HepG2 (cell line): ENCODE data around the gene NFE2L3. TPM values are rescaled to one million over a fixed set of nuclear protein-coding genes. Genes with fewer than 3 reads are reported as not detected.

Experiments
- ATAC-seq: fragments of 200-7000 bp; cut with Tn5 transposase; 3 replicates; pipeline ENCODE4 v1.9.1; 2020; ENCODE audit warnings: mild to moderate bottlenecking, moderate library complexity
- BruUV-seq: library from RNA; stranded (reverse); fragments of 400-500 nt; replicated peaks from 2 replicates; lab custom pipeline; 2021; lab: Mats Ljungman, UMichigan
- CTCF ChIA-PET: fragments of 300-600 bp; formaldehyde crosslinking; extraction: SDS; loops from one replicate; lab custom pipeline; 2021; ENCODE audit warnings: low total read pairs, inconsistent platforms, low intra/inter-chr PET ratio; lab: Yijun Ruan, JAX
- POLR2A ChIA-PET: fragments of 350-600 bp; sonication (Branson Sonifier 250); formaldehyde crosslinking; loops from one replicate; lab custom pipeline; 2020; ENCODE audit warnings: antibody characterized with exemption, inconsistent platforms; lab: Yijun Ruan, JAX
- DNase-seq: peaks from one replicate; pipeline ENCODE4 v3.0.0-alpha.2; 2015; ENCODE audit warnings: low spot score
- FAIRE-seq: peaks from 3 replicates; lab custom pipeline; 2011; peaks lifted over from hg19 to GRCh38; lab: Jason Lieb, UNC
- H2AFZ ChIP-seq: one replicate; pipeline ENCODE4 v1.6.1; 2011; ENCODE audit warnings: low read length, inconsistent platforms
- H3K27ac ChIP-seq: fragments of 300-600 bp; 3 replicates; pipeline ENCODE4 v1.8.0; 2011; ENCODE audit warnings: mixed run types, mild to moderate bottlenecking, mixed read lengths, low read length, inconsistent platforms; ENCODE audit not compliant: insufficient read depth; ENCODE audit errors: extremely low read length
- H3K27me3 ChIP-seq, 2 experiments: fragments of 200-600 bp in 1 of 2; 2 replicates in 1 of 2; 3 replicates in 1 of 2; pipeline versions ENCODE4 v1.6.0 to v1.8.0; 2011; ENCODE audit warnings: low read length in 2 of 2, mild to moderate bottlenecking in 2 of 2, moderate library complexity in 2 of 2, inconsistent platforms in 1 of 2; ENCODE audit not compliant: insufficient read depth in 2 of 2, control insufficient read depth in 1 of 2
- H3K36me3 ChIP-seq, 2 experiments: fragments of 200-600 bp in 1 of 2; replicated peaks in 1 of 2; 2 replicates in 1 of 2; 3 replicates in 1 of 2; pipeline versions ENCODE4 v1.5.1 to v1.8.0; 2011; ENCODE audit warnings: low read length in 2 of 2, inconsistent platforms in 1 of 2; ENCODE audit not compliant: insufficient read depth in 2 of 2, control insufficient read depth in 1 of 2
- H3K4me1 ChIP-seq: 2 replicates; pipeline ENCODE4 v1.5.1; 2012; ENCODE audit warnings: low read length, inconsistent platforms; ENCODE audit not compliant: insufficient read depth
- H3K4me2 ChIP-seq: 2 replicates; pipeline ENCODE4 v1.6.0; 2011; ENCODE audit warnings: low read depth, low read length, inconsistent platforms
- H3K4me3 ChIP-seq, 3 experiments: fragments of 200-600 bp in 1 of 3; sonication (generic), shearing (Covaris generic) in 1 of 3; replicated peaks in 1 of 3; 2 replicates each; pipeline ENCODE4 v1.5.1; 2011 to 2016; ENCODE audit warnings: low read length in 3 of 3, inconsistent platforms in 2 of 3, low read depth in 2 of 3, mild to moderate bottlenecking in 2 of 3, control low read depth in 1 of 3, mixed read lengths in 1 of 3; ENCODE audit not compliant: insufficient read depth in 1 of 3
- H3K79me2 ChIP-seq: one replicate; pipeline ENCODE4 v1.6.1; 2011; ENCODE audit warnings: low read length, inconsistent platforms; ENCODE audit not compliant: insufficient read depth
- H3K9ac ChIP-seq: 2 replicates; pipeline ENCODE4 v1.6.0; 2011; ENCODE audit warnings: mild to moderate bottlenecking, low read depth, low read length, inconsistent platforms; ENCODE audit not compliant: insufficient read depth
- H3K9me3 ChIP-seq: 2 replicates; pipeline ENCODE4 v1.5.1; 2012; ENCODE audit warnings: mild to moderate bottlenecking, low read length
- H4K20me1 ChIP-seq: 2 replicates; pipeline ENCODE4 v1.6.0; 2011; ENCODE audit warnings: inconsistent platforms, mild to moderate bottlenecking, low read length, moderate library complexity; ENCODE audit not compliant: insufficient read depth
- FOXO4 ChIP-seq: sonication (generic); formaldehyde crosslinking; conservative IDR thresholded peaks from 2 replicates; pipeline ENCODE4 v1.8.1; 2023; ENCODE audit warnings: missing genetic modification reagents
- HNF4A ChIP-seq: sonication (generic); formaldehyde crosslinking; IDR thresholded peaks from 2 replicates; pipeline ENCODE4 v1.4.0; 2020; ENCODE audit warnings: missing genetic modification reagents
- MAZ ChIP-seq, 2 experiments: sonication (generic) in 1 of 2; formaldehyde crosslinking in 1 of 2; IDR thresholded peaks; 2 replicates each; pipeline versions ENCODE4 v1.5.0 to v1.6.1; 2012 to 2020; ENCODE audit warnings: low read depth in 2 of 2, mild to moderate bottlenecking in 2 of 2, borderline replicate concordance in 1 of 2, improper control_type of control experiment in 1 of 2, low read length in 1 of 2, missing genetic modification reagents in 1 of 2, moderate library complexity in 1 of 2
- NONO ChIP-seq, 2 experiments: fragments of 450-650 bp in 1 of 2; sonication (generic) in 1 of 2; formaldehyde crosslinking in 1 of 2; IDR thresholded peaks in 1 of 2; conservative IDR thresholded peaks in 1 of 2; 2 replicates each; pipeline versions ENCODE4 v1.6.1 to v1.8.0; 2017 to 2022; ENCODE audit warnings: mild to moderate bottlenecking in 1 of 2, missing genetic modification reagents in 1 of 2, moderate library complexity in 1 of 2
- PRDM15 ChIP-seq: sonication (generic); formaldehyde crosslinking; IDR thresholded peaks from 2 replicates; pipeline ENCODE4 v1.4.0; 2020; ENCODE audit warnings: missing genetic modification reagents
- SATB2 ChIP-seq: sonication (generic); formaldehyde crosslinking; IDR thresholded peaks from 2 replicates; pipeline ENCODE4 v1.5.0; 2020; ENCODE audit warnings: missing genetic modification reagents
- SMC3 ChIP-seq: IDR thresholded peaks from 2 replicates; pipeline ENCODE4 v1.6.1; 2011; ENCODE audit warnings: low read length, improper control_type of control experiment
- ZBTB34 ChIP-seq: sonication (generic); formaldehyde crosslinking; IDR thresholded peaks from 2 replicates; pipeline ENCODE4 v1.8.0; 2022; ENCODE audit warnings: mild to moderate bottlenecking, missing genetic modification reagents
- ZNF207 ChIP-seq: fragments of 450-650 bp; IDR thresholded peaks from 2 replicates; pipeline ENCODE4 v1.6.1; 2016; ENCODE audit warnings: antibody characterized with exemption, borderline replicate concordance
- ZNF460 ChIP-seq: sonication (generic); formaldehyde crosslinking; IDR thresholded peaks from 2 replicates; pipeline ENCODE4 v1.5.1; 2020; ENCODE audit warnings: missing genetic modification reagents, mild to moderate bottlenecking, borderline replicate concordance
- ZNF546 ChIP-seq: sonication (generic); formaldehyde crosslinking; conservative IDR thresholded peaks from 2 replicates; pipeline ENCODE4 v1.8.1; 2023; ENCODE audit warnings: mild to moderate bottlenecking, missing genetic modification reagents
- ZNF562 ChIP-seq: sonication (generic); formaldehyde crosslinking; IDR thresholded peaks from 2 replicates; pipeline ENCODE4 v1.8.0; 2022; ENCODE audit warnings: missing genetic modification reagents, borderline replicate concordance
- ZNF709 ChIP-seq: sonication (generic); formaldehyde crosslinking; IDR thresholded peaks from 2 replicates; pipeline ENCODE4 v1.5.0; 2020; ENCODE audit warnings: mild to moderate bottlenecking, missing genetic modification reagents
- WGBS: methylation state at CpG from one replicate; pipeline ENCODE4 v1.1.6; 2017; ENCODE audit warnings: low lambda C conversion rate; 5-methylcytosine and 5-hydroxymethylcytosine counted together
- in situ Hi-C: cut with HindIII; loops from 2 replicates; pipeline ENCODE4 v1.10.0; 2017; ENCODE audit warnings: low pct_unique_long_range_greater_than_20kb; ENCODE audit not compliant: extremely low pct_ligation_motif_present
- intact Hi-C: fragments of 100-400 bp; cut with micrococcal nuclease; formaldehyde crosslinking; loops from one replicate; pipeline ENCODE4 v1.10.0; 2022; ENCODE audit not compliant: unreplicated experiment
- polyA plus RNA-seq, 8 experiments: library from polyadenylated mRNA; depleted of rRNA in 3 of 8; stranded (reverse) in 7 of 8; unstranded in 1 of 8; fragments of >200 nt; fragmentation: Illumina TruSeq in 4 of 8; extraction: Trizol in 4 of 8; gene quantifications; 2 replicates each; pipeline versions ENCODE4 v1.2.1 to v1.2.3, GENCODE V29; 2011 to 2016; ENCODE audit warnings: low read depth in 4 of 8, missing spikeins in 1 of 8, mixed read lengths in 1 of 8; ENCODE audit not compliant: insufficient read depth in 1 of 8
- total RNA-seq, 5 experiments: library from RNA; depleted of rRNA; stranded (reverse); fragments of >200 nt; fragmentation: Illumina TruSeq; extraction: Trizol; gene quantifications; 2 replicates each; pipeline ENCODE4 v1.2.3, GENCODE V29; 2016; ENCODE audit warnings: low read depth in 1 of 5
- TF ChIP-seq, protein P1 (sequence below): sonication (generic); formaldehyde crosslinking; IDR thresholded peaks from 2 replicates; pipeline ENCODE4 v1.5.1; 2020; ENCODE audit warnings: missing genetic modification reagents, mild to moderate bottlenecking, borderline replicate concordance
- TF ChIP-seq, protein P2 (sequence below): IDR thresholded peaks from 2 replicates; pipeline ENCODE4 v1.6.1; 2012; ENCODE audit warnings: inconsistent platforms

Gene NFE2L3
- total and polyA plus RNA-seq, 2 of the 13 experiments (the other 11 are each of a cell fraction or from before 2014, with no cell fraction given): 11.4 to 19.4 TPM

- BruUV-seq: no TSS peak
- intact Hi-C loops: no loop called here
- H4K20me1 ChIP-seq: no peaks in the 10 kb centered on the region
- DNase-seq: no peak
- 43% methylated on average over 1 of the region's 1 CpG for WGBS
- CTCF ChIA-PET: no interaction called here
- ATAC-seq: no peak
- H3K27ac ChIP-seq: no peak overlapping the region
- POLR2A ChIA-PET: no interaction called here
- no peaks in the 10 kb centered on the region for H3K79me2 ChIP-seq
- H2AFZ ChIP-seq: no peak overlapping the region
- no peaks in the 10 kb centered on the region for H3K27me3 ChIP-seq
- peaks cover 15% of the 10 kb centered on the region for H3K4me1 ChIP-seq
- no peak overlapping the region for H3K4me3 ChIP-seq
- no peaks in the 10 kb centered on the region for H3K36me3 ChIP-seq
- no peak overlapping the region for H3K4me2 ChIP-seq
- no peak overlapping the region for H3K9ac ChIP-seq
- no peak for FAIRE-seq
- H3K9me3 ChIP-seq: no peaks in the 10 kb centered on the region
- in situ Hi-C loops: no loop called here
- no peak for TF ChIP-seq ZNF546
- no peak for TF ChIP-seq ZNF562 (CRISPR knock-in tag)
- TF ChIP-seq SATB2 (CRISPR knock-in tag): no peak
- no peak for TF ChIP-seq ZNF460 (CRISPR knock-in tag)
- no peak for TF ChIP-seq SMC3
- no peak for TF ChIP-seq HNF4A (CRISPR knock-in tag)
- no peak for TF ChIP-seq NONO (IDR thresholded peaks at IDR 0.05)
- no peak for TF ChIP-seq NONO (CRISPR knock-in tag; conservative IDR thresholded peaks at IDR 0.05)
- no peak for TF ChIP-seq ZNF207
- no peak for TF ChIP-seq ZNF709 (CRISPR knock-in tag)
- TF ChIP-seq MAZ (IDR thresholded peaks at IDR 0.05; ENCODE audit: borderline replicate concordance, low read depth, low read length): no peak
- TF ChIP-seq MAZ (CRISPR knock-in tag; IDR thresholded peaks at IDR 0.05; ENCODE audit: low read depth): no peak
- TF ChIP-seq ZBTB34 (CRISPR knock-in tag): no peak
- TF ChIP-seq, protein P1, sequence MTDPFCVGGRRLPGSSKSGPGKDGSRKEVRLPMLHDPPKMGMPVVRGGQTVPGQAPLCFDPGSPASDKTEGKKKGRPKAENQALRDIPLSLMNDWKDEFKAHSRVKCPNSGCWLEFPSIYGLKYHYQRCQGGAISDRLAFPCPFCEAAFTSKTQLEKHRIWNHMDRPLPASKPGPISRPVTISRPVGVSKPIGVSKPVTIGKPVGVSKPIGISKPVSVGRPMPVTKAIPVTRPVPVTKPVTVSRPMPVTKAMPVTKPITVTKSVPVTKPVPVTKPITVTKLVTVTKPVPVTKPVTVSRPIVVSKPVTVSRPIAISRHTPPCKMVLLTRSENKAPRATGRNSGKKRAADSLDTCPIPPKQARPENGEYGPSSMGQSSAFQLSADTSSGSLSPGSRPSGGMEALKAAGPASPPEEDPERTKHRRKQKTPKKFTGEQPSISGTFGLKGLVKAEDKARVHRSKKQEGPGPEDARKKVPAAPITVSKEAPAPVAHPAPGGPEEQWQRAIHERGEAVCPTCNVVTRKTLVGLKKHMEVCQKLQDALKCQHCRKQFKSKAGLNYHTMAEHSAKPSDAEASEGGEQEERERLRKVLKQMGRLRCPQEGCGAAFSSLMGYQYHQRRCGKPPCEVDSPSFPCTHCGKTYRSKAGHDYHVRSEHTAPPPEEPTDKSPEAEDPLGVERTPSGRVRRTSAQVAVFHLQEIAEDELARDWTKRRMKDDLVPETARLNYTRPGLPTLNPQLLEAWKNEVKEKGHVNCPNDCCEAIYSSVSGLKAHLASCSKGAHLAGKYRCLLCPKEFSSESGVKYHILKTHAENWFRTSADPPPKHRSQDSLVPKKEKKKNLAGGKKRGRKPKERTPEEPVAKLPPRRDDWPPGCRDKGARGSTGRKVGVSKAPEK: no peak
- TF ChIP-seq PRDM15: no peak
- TF ChIP-seq, protein P2, sequence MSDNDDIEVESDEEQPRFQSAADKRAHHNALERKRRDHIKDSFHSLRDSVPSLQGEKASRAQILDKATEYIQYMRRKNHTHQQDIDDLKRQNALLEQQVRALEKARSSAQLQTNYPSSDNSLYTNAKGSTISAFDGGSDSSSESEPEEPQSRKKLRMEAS: no peak
- no peak for TF ChIP-seq FOXO4 (CRISPR knock-in tag)
Measured at GRCh38 chr7:26105236-26105635, 46.8 kb upstream of the NFE2L3 start.
